ENCODE results near the gene LRRC7. TPM values are rescaled to one million over a fixed set of nuclear protein-coding genes. Genes with fewer than 3 reads are reported as not detected.

Gene LRRC7
- total and polyA plus RNA-seq, 2 donors: 0.09 to 0.21 TPM

DNA sequence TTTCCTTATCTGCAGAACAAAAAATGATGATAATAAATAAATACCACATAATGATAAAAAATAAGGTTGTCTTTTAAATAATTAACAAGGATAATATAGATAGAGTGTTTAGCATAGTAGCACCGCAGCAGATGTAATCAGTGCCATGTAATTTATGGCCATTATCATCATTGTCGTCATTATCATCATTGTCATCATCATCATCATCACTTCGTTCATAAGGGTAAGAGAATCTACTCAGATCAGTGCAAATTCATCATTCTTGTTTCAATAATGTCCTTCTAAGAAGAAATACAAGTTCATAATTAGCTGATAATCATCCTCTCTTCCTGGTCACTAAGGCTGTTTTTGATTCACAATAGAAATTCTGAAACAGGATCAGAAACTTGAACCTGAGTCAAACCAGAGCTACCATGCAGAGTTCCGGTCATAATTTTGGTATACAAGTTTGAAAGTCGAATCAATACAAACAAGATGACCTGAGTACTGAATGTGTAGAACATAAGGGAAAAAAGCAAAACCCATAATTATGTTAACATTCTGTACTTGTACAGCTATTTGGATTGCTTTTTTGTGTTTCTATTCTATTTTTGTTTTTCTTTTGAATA lies 465.6 kb downstream of the LRRC7 start:
- Histone ChIP-seq H3K36me3 (ENCODE audit: control insufficient read depth in 2 of 2, insufficient read depth in 2 of 2, low read length in 1 of 2) (no peaks in the 10 kb centered on the region), H3K9me3 (ENCODE audit: control insufficient read depth in 2 of 2, insufficient read depth in 1 of 2, low read length in 1 of 2) (no peaks in the 10 kb centered on the region), H3K27ac (ENCODE audit: low read depth in 1 of 2, low read length in 1 of 2) (no peak overlapping the region), H3K4me1 (ENCODE audit: control insufficient read depth in 2 of 2, insufficient read depth in 2 of 2, low read length in 2 of 2) (no peaks in the 10 kb centered on the region), H3K27me3 (ENCODE audit: control insufficient read depth in 2 of 2, insufficient read depth in 1 of 2, low read length in 1 of 2) (no peaks in the 10 kb centered on the region), H3K4me3 (ENCODE audit: low read length in 2 of 2) (no peak overlapping the region)
- DNase-seq (ENCODE audit: low read depth in 6 of 9, low spot score in 9 of 9): no peak
- WGBS: 73% methylated on average over 5 of the region's 5 CpGs

- no peak overlapping the region for H3K4me3 ChIP-seq (ENCODE audit: low read length in 2 of 2)
- H3K27ac ChIP-seq (ENCODE audit: low read depth in 1 of 2, low read length in 1 of 2): no peak overlapping the region
- no peak for DNase-seq (ENCODE audit: low read depth in 6 of 9, low spot score in 9 of 9)
- H3K27me3 ChIP-seq (ENCODE audit: control insufficient read depth in 2 of 2, insufficient read depth in 1 of 2, low read length in 1 of 2): no peaks in the 10 kb centered on the region
- H3K36me3 ChIP-seq (ENCODE audit: control insufficient read depth in 2 of 2, insufficient read depth in 2 of 2, low read length in 1 of 2): no peaks in the 10 kb centered on the region
- H3K4me1 ChIP-seq (ENCODE audit: control insufficient read depth in 2 of 2, insufficient read depth in 2 of 2, low read length in 2 of 2): no peaks in the 10 kb centered on the region
- H3K9me3 ChIP-seq (ENCODE audit: control insufficient read depth in 2 of 2, insufficient read depth in 1 of 2, low read length in 1 of 2): no peaks in the 10 kb centered on the region
These were observed 466.2 kb downstream of the LRRC7 start for GRCh38 chr1:70033936-70034335.

DNA sequence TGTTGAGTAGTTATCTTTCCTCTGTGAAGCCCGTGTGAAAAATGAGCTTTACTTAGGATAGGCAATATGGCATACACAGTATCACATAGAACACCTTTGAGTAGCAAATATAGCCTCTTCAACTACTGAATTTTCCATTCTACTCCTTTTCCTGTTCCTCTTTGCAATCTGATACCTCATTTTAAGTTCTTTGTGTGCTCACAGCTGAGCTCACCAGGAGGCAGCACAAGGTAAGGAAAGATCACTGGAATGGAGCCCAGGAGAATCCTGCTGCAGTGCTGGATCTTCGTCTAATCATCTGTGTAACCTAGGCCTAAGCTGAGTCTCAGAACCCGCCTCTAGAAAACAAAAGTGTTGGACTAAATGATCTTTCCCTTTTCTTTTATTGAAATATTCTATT lies 466.7 kb downstream of the LRRC7 start:
- Histone ChIP-seq H3K36me3 (ENCODE audit: control insufficient read depth in 2 of 2, insufficient read depth in 2 of 2, low read length in 1 of 2) (no peaks in the 10 kb centered on the region), H3K27me3 (ENCODE audit: control insufficient read depth in 2 of 2, insufficient read depth in 1 of 2, low read length in 1 of 2) (no peaks in the 10 kb centered on the region), H3K9me3 (ENCODE audit: control insufficient read depth in 2 of 2, insufficient read depth in 1 of 2, low read length in 1 of 2) (no peaks in the 10 kb centered on the region), H3K27ac (ENCODE audit: low read depth in 1 of 2, low read length in 1 of 2) (no peak overlapping the region), H3K4me1 (ENCODE audit: control insufficient read depth in 2 of 2, insufficient read depth in 2 of 2, low read length in 2 of 2) (no peaks in the 10 kb centered on the region), H3K4me3 (ENCODE audit: low read length in 2 of 2) (no peak overlapping the region)
- DNase-seq (ENCODE audit: low read depth in 6 of 9, low spot score in 9 of 9): no peak
- 71% methylated on average over 3 of the region's 3 CpGs for WGBS

GRCh38 chr1:70038025-70038424 lies 470.3 kb downstream of the LRRC7 start:
- no peak for DNase-seq (ENCODE audit: low read depth in 6 of 9, low spot score in 9 of 9)
- H3K4me3 ChIP-seq (ENCODE audit: low read length in 2 of 2): no peak overlapping the region
- H3K36me3 ChIP-seq (ENCODE audit: control insufficient read depth in 2 of 2, insufficient read depth in 2 of 2, low read length in 1 of 2): no peaks in the 10 kb centered on the region
- no peak overlapping the region for H3K27ac ChIP-seq (ENCODE audit: low read depth in 1 of 2, low read length in 1 of 2)
- no peaks in the 10 kb centered on the region for H3K27me3 ChIP-seq (ENCODE audit: control insufficient read depth in 2 of 2, insufficient read depth in 1 of 2, low read length in 1 of 2)
- H3K9me3 ChIP-seq (ENCODE audit: control insufficient read depth in 2 of 2, insufficient read depth in 1 of 2, low read length in 1 of 2): no peaks in the 10 kb centered on the region
- no peaks in the 10 kb centered on the region for H3K4me1 ChIP-seq (ENCODE audit: control insufficient read depth in 2 of 2, insufficient read depth in 2 of 2, low read length in 2 of 2)
- WGBS: 94% methylated on average over 10 of the region's 10 CpGs

- no peak for DNase-seq (ENCODE audit: low read depth in 6 of 9, low spot score in 9 of 9)
- H3K4me1 ChIP-seq (ENCODE audit: control insufficient read depth in 2 of 2, insufficient read depth in 2 of 2, low read length in 2 of 2): no peaks in the 10 kb centered on the region
- no peak overlapping the region for H3K27ac ChIP-seq (ENCODE audit: low read depth in 1 of 2, low read length in 1 of 2)
- 94% methylated on average over 6 of the region's 6 CpGs for WGBS
- H3K4me3 ChIP-seq (ENCODE audit: low read length in 2 of 2): no peak overlapping the region
- no peaks in the 10 kb centered on the region for H3K36me3 ChIP-seq (ENCODE audit: control insufficient read depth in 2 of 2, insufficient read depth in 2 of 2, low read length in 1 of 2)
- no peaks in the 10 kb centered on the region for H3K27me3 ChIP-seq (ENCODE audit: control insufficient read depth in 2 of 2, insufficient read depth in 1 of 2, low read length in 1 of 2)
- H3K9me3 ChIP-seq (ENCODE audit: control insufficient read depth in 2 of 2, insufficient read depth in 1 of 2, low read length in 1 of 2): no peaks in the 10 kb centered on the region
These were observed 471.8 kb downstream of the LRRC7 start for GRCh38 chr1:70039485-70039884.

DNA sequence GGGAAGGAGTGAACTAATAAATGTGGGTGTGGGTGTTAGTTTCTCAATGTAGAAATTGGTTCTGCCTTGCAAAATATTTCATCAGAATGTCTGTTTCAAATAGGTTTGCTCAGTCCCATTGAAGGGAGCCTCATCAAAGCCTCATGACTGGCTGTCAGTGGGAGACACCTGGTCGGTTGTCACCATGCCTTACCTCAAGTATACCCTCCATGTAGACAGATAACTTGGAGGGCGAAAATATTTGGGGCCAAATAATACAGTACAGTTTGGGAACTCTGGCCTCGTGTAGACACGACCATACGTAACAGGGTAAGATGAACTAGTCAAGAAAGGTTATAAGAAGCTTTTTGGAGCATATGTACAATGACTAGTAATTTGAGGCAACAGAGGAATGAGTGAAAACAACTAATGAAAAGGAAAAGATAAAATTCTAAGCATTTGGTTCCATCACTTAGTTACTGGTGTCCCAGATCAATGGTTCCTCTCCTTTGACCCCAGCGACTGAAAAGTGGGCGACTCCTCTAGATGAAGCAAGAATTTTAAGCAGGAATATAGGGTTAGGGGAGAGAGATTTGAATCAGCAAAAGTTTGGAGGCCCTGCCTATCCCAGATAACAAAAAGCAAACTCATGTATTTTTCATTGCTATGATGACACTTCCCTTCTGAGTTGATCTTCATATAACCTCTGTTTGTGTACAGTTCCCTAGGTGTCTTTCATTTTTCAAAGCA lies 473.8 kb downstream of the LRRC7 start:
- no peak overlapping the region for H3K4me3 ChIP-seq (ENCODE audit: low read length in 2 of 2)
- WGBS: 97% methylated on average over 7 of the region's 7 CpGs
- no peaks in the 10 kb centered on the region for H3K4me1 ChIP-seq (ENCODE audit: control insufficient read depth in 2 of 2, insufficient read depth in 2 of 2, low read length in 2 of 2)
- no peak overlapping the region for H3K27ac ChIP-seq (ENCODE audit: low read depth in 1 of 2, low read length in 1 of 2)
- H3K27me3 ChIP-seq (ENCODE audit: control insufficient read depth in 2 of 2, insufficient read depth in 1 of 2, low read length in 1 of 2): no peaks in the 10 kb centered on the region
- no peak for DNase-seq (ENCODE audit: low read depth in 6 of 9, low spot score in 9 of 9)
- no peaks in the 10 kb centered on the region for H3K36me3 ChIP-seq (ENCODE audit: control insufficient read depth in 2 of 2, insufficient read depth in 2 of 2, low read length in 1 of 2)
- H3K9me3 ChIP-seq (ENCODE audit: control insufficient read depth in 2 of 2, insufficient read depth in 1 of 2, low read length in 1 of 2): no peaks in the 10 kb centered on the region

DNA sequence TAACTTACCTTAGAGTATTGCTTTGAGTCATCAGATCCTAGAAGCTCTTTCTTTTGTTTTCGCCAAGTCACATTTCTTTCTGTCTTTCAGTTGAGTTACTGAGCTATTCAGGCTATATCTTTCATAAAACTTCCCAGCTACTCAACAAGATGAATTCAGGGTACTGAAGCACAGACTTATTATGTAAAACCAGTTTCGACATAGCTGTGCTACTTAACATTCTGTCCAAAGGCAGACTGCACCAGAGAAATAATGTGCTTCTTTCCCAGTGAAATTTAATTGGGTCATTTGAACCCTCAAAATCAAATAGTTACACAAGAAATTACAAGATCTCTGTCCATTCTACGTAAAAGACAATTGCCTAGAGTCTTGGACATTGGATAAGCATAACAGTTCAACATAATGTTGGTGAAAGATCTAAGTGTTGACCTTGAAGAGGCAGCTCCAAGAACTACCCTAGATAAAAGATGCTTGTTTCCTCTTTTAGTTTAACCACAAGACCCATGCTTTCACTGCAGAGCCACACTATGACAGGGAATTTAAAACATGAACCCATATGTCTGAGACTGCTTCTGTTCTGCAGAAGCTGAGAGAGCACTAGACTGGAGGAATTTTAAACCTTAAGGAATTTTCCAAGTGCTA lies 474.5 kb downstream of the LRRC7 start:
- Histone ChIP-seq H3K9me3 (ENCODE audit: control insufficient read depth in 2 of 2, insufficient read depth in 1 of 2, low read length in 1 of 2) (no peaks in the 10 kb centered on the region), H3K27me3 (ENCODE audit: control insufficient read depth in 2 of 2, insufficient read depth in 1 of 2, low read length in 1 of 2) (no peaks in the 10 kb centered on the region), H3K4me1 (ENCODE audit: control insufficient read depth in 2 of 2, insufficient read depth in 2 of 2, low read length in 2 of 2) (no peaks in the 10 kb centered on the region), H3K27ac (ENCODE audit: low read depth in 1 of 2, low read length in 1 of 2) (no peak overlapping the region), H3K4me3 (ENCODE audit: low read length in 2 of 2) (no peak overlapping the region), H3K36me3 (ENCODE audit: control insufficient read depth in 2 of 2, insufficient read depth in 2 of 2, low read length in 1 of 2) (no peaks in the 10 kb centered on the region)
- 92% methylated on average over 3 of the region's 3 CpGs for WGBS
- no peak for DNase-seq (ENCODE audit: low read depth in 6 of 9, low spot score in 9 of 9)

DNA sequence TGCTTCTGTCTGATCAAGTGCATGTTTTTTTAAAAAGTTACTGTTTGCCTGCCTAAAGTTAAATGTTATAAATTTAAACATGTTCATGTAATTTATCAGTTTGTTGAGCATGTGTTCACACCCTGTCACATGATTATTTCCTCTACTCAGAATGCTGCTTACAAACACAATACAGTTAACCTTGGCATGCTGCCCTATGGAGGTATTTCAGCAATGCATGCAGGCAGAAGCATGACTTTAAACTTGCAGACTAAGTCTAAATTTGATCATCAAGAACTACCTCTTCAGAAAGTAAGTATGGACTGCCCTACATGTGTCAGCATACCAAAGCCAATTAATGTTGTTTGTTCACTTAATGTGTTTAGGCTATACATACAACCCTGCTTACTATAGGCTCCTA lies 476.1 kb downstream of the LRRC7 start:
- Histone ChIP-seq H3K27ac (ENCODE audit: low read depth in 1 of 2, low read length in 1 of 2) (no peak overlapping the region), H3K36me3 (ENCODE audit: control insufficient read depth in 2 of 2, insufficient read depth in 2 of 2, low read length in 1 of 2) (no peaks in the 10 kb centered on the region), H3K4me3 (ENCODE audit: low read length in 2 of 2) (no peak overlapping the region), H3K27me3 (ENCODE audit: control insufficient read depth in 2 of 2, insufficient read depth in 1 of 2, low read length in 1 of 2) (no peaks in the 10 kb centered on the region), H3K9me3 (ENCODE audit: control insufficient read depth in 2 of 2, insufficient read depth in 1 of 2, low read length in 1 of 2) (no peaks in the 10 kb centered on the region), H3K4me1 (ENCODE audit: control insufficient read depth in 2 of 2, insufficient read depth in 2 of 2, low read length in 2 of 2) (no peaks in the 10 kb centered on the region)
- DNase-seq (ENCODE audit: low read depth in 6 of 9, low spot score in 9 of 9): no peak

- Histone ChIP-seq H3K9me3 (ENCODE audit: control insufficient read depth in 2 of 2, insufficient read depth in 1 of 2, low read length in 1 of 2) (no peaks in the 10 kb centered on the region), H3K4me1 (ENCODE audit: control insufficient read depth in 2 of 2, insufficient read depth in 2 of 2, low read length in 2 of 2) (no peaks in the 10 kb centered on the region), H3K36me3 (ENCODE audit: control insufficient read depth in 2 of 2, insufficient read depth in 2 of 2, low read length in 1 of 2) (no peaks in the 10 kb centered on the region), H3K27ac (ENCODE audit: low read depth in 1 of 2, low read length in 1 of 2) (no peak overlapping the region), H3K4me3 (ENCODE audit: low read length in 2 of 2) (no peak overlapping the region), H3K27me3 (ENCODE audit: control insufficient read depth in 2 of 2, insufficient read depth in 1 of 2, low read length in 1 of 2) (no peaks in the 10 kb centered on the region)
- WGBS: 96% methylated on average over 2 of the region's 2 CpGs
- DNase-seq (ENCODE audit: low read depth in 6 of 9, low spot score in 9 of 9): no peak
These were observed 477.1 kb downstream of the LRRC7 start for GRCh38 chr1:70044832-70045231.

Measured in thymus (tissue), 11 donors.